A673 (cell line): Measurements from ENCODE around the gene SH2B2. TPM values are rescaled to one million over a fixed set of nuclear protein-coding genes. Genes with fewer than 3 reads are reported as not detected.

ENCODE experiments used
- BruUV-seq: library from RNA; stranded (reverse); fragments of 400-500 nt; replicated peaks from 2 replicates; lab custom pipeline; 2021; lab: Mats Ljungman, UMichigan
- CTCF ChIA-PET: fragments of 300-600 bp; sonication (Branson Sonifier 250); formaldehyde crosslinking; loops from one replicate; lab custom pipeline; 2022; ENCODE audit warnings: antibody characterized with exemption; lab: Charles Lee
- POLR2A ChIA-PET: fragments of 300-600 bp; sonication (Branson Sonifier 250); formaldehyde crosslinking; loops from one replicate; lab custom pipeline; 2022; ENCODE audit warnings: antibody characterized with exemption; ENCODE audit not compliant: low non-redundant PET; lab: Charles Lee
- DNase-seq: peaks from one replicate; pipeline ENCODE4 v3.0.0-alpha.2; 2015; ENCODE audit warnings: low spot score
- H3K27ac ChIP-seq: fragments of 200-600 bp; sonication (generic); 2 replicates; pipeline ENCODE4 v1.5.1; 2016; ENCODE audit warnings: mixed run types, low read depth, mild to moderate bottlenecking, mixed read lengths, antibody characterized with exemption, low read length; ENCODE audit not compliant: poor library complexity, severe bottlenecking
- H3K27me3 ChIP-seq: fragments of 200-600 bp; sonication (generic); replicated peaks from 2 replicates; pipeline ENCODE4 v1.6.1; 2017; ENCODE audit warnings: mixed run types, low read depth, mild to moderate bottlenecking, mixed read lengths, antibody characterized with exemption, low read length; ENCODE audit not compliant: insufficient read depth, poor library complexity
- H3K36me3 ChIP-seq: fragments of 200-600 bp; sonication (generic); 2 replicates; pipeline ENCODE4 v1.6.1; 2016; ENCODE audit warnings: mixed run types, mild to moderate bottlenecking, mixed read lengths, antibody characterized with exemption, low read length; ENCODE audit not compliant: insufficient read depth, poor library complexity, severe bottlenecking
- H3K4me1 ChIP-seq: fragments of 200-600 bp; sonication (generic); 2 replicates; pipeline ENCODE4 v1.6.1; 2017; ENCODE audit warnings: mixed run types, mild to moderate bottlenecking, mixed read lengths, antibody characterized with exemption, low read length; ENCODE audit not compliant: insufficient read depth, poor library complexity, severe bottlenecking
- H3K4me3 ChIP-seq: fragments of 200-600 bp; sonication (generic); 2 replicates; pipeline ENCODE4 v1.5.1; 2016; ENCODE audit warnings: low read depth, mixed run types, mild to moderate bottlenecking, mixed read lengths, low read length; ENCODE audit not compliant: poor library complexity, severe bottlenecking
- H3K9me3 ChIP-seq: fragments of 200-600 bp; sonication (generic); 2 replicates; pipeline ENCODE4 v1.6.1; 2016; ENCODE audit warnings: mixed run types, low read depth, mild to moderate bottlenecking, mixed read lengths, antibody characterized with exemption, low read length; ENCODE audit not compliant: poor library complexity, severe bottlenecking
- CTCF ChIP-seq: fragments of 300-800, 200-600 bp; sonication (generic); conservative IDR thresholded peaks from 2 replicates; pipeline ENCODE4 v1.5.1; 2017; ENCODE audit warnings: low read depth, mild to moderate bottlenecking, antibody characterized with exemption, low read length, moderate library complexity, mixed read lengths
- EZH2 ChIP-seq: fragments of 200-600 bp; sonication (generic); IDR thresholded peaks from 2 replicates; pipeline ENCODE4 v1.6.1; 2017; ENCODE audit warnings: borderline replicate concordance, low read depth, mild to moderate bottlenecking, mixed read lengths, antibody characterized with exemption, low read length; ENCODE audit not compliant: poor library complexity, severe bottlenecking
- intact Hi-C: fragments of 100-400 bp; cut with micrococcal nuclease; formaldehyde crosslinking; loops from one replicate; pipeline ENCODE4 v1.10.0; 2022; ENCODE audit not compliant: unreplicated experiment
- total RNA-seq: library from RNA; stranded (reverse); gene quantifications from 2 replicates; pipeline ENCODE4 v1.2.3, GENCODE V29; 2021

Gene SH2B2
- total RNA-seq, 1 experiment from 2014 or later: 8.6 TPM

DNA sequence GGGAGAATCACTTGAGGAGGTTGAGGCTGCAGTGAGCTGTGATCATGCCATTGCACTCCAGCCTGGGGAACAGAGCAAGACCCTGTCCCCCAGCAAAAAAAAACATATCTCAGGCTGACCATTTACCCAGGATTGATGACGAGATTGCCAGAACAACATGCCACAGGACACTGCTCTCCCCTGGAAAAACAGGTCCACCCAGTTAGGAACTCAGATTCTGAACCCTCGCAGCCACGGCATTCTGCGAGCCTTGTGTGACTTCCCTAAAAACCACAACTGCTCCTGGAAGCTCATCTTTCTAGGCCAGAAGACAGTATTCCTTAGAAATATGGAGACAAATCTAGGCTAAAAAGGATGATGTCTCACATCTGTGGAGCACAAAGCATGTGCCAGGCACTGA, 42.1 kb upstream of the SH2B2 start:
- intact Hi-C loops: no loop called here
- BruUV-seq: no TSS peak
- Histone ChIP-seq H3K4me1 (no peaks in the 10 kb centered on the region), H3K36me3 (peaks cover 3% of the 10 kb centered on the region), H3K27ac (no peak overlapping the region), H3K9me3 (no peaks in the 10 kb centered on the region), H3K4me3 (no peak overlapping the region), H3K27me3 (no peaks in the 10 kb centered on the region)
- no peak for DNase-seq
- ChIA-PET POLR2A (no interaction called here), CTCF (no interaction called here)
- no peak for TF ChIP-seq CTCF
- no peak for TF ChIP-seq EZH2

GRCh38 chr7:102248081-102248455, 38.6 kb upstream of the SH2B2 start:
- Histone ChIP-seq H3K9me3 (no peaks in the 10 kb centered on the region), H3K4me1 (peaks cover 16% of the 10 kb centered on the region), H3K4me3 (no peak overlapping the region), H3K27me3 (no peaks in the 10 kb centered on the region), H3K36me3 (peaks cover 3% of the 10 kb centered on the region), H3K27ac (no peak overlapping the region)
- CTCF ChIA-PET: no interaction called here
- no peak for DNase-seq
- no TSS peak for BruUV-seq
- intact Hi-C loops: no loop called here
- POLR2A ChIA-PET: no interaction called here
- TF ChIP-seq CTCF (no peak), EZH2 (no peak)

DNA sequence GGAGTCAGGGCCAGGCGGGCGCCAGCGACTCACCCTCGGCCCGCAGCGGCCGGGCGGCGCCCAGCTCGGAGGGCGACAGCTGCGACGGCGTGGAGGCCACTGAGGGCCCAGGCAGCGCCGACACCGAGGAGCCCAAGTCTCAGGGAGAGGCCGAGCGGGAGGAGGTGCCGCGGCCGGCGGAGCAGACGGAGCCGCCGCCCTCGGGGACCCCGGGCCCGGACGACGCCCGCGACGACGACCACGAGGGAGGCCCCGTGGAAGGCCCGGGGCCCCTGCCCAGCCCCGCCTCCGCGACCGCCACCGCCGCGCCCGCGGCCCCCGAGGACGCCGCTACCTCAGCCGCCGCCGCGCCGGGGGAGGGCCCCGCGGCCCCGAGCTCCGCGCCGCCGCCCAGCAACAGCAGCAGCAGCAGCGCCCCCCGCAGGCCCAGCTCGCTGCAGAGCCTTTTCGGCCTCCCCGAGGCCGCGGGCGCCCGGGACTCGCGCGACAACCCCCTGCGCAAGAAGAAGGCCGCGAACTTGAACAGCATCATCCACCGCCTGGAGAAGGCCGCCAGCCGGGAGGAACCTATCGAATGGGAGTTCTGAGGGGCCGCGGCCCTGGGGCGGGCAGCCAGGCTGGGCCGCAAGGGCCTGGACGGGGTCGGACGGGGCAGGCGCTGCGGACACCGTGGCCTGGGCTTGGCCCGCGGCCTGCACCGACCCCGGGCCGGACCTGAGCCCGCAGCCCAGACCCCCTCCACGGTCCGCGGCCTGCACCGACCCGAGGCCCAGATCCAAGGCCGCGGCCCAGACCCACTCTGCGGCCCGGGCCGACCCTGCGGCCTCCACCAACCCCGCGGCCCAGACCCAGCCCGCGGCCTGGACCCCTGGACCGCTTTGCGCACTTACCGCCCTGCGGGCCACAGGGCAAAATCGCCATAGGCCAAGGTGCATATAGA, 37.9 kb upstream of the SH2B2 start:
- BruUV-seq: no TSS peak
- intact Hi-C loops: no loop called here
- peaks cover 3% of the 10 kb centered on the region for H3K36me3 ChIP-seq
- ChIA-PET POLR2A (no interaction called here), CTCF (no interaction called here)
- no peak overlapping the region for H3K4me3 ChIP-seq
- no peaks in the 10 kb centered on the region for H3K27me3 ChIP-seq
- no peak for DNase-seq
- H3K4me1 ChIP-seq: peaks cover 16% of the 10 kb centered on the region
- no peak overlapping the region for H3K27ac ChIP-seq
- H3K9me3 ChIP-seq: no peaks in the 10 kb centered on the region
- TF ChIP-seq EZH2 (no peak), CTCF (no peak)
